Esophagus muscularis mucosa (tissue), 4 donors: Measurements from ENCODE around the gene BRD1. TPM values are rescaled to one million over a fixed set of nuclear protein-coding genes. Genes with fewer than 3 reads are reported as not detected.

Experiments
- DNase-seq: peaks from one replicate; pipeline ENCODE4 v3.0.0-alpha.2; 2017; ENCODE audit errors: extremely low spot score
- H3K27ac ChIP-seq, 4 donors: fragments of 200-600 bp; sonication (generic); replicated peaks in 1 of 4; 1 replicate in 3 of 4; 2 replicates in 1 of 4; pipeline ENCODE4 v1.5.1; 2016 to 2019; ENCODE audit warnings: mild to moderate bottlenecking in 1 of 4
- H3K27me3 ChIP-seq, 4 donors: fragments of 200-600 bp; sonication (generic); one replicate each; pipeline versions ENCODE4 v1.5.1 to v1.6.0; 2016 to 2019
- H3K36me3 ChIP-seq, 4 donors: fragments of 200-600 bp; sonication (generic); one replicate each; pipeline ENCODE4 v1.5.1; 2016 to 2019
- H3K4me1 ChIP-seq, 4 donors: fragments of 200-600 bp; sonication (generic); one replicate each; pipeline ENCODE4 v1.5.1; 2016 to 2019
- H3K4me3 ChIP-seq, 4 donors: fragments of 200-600 bp; sonication (generic); 1 replicate in 2 of 4; 2 replicates in 2 of 4; pipeline ENCODE4 v1.5.1; 2016 to 2019; ENCODE audit warnings: mild to moderate bottlenecking in 4 of 4, moderate library complexity in 1 of 4
- H3K9me3 ChIP-seq, 4 donors: fragments of 200-600 bp; sonication (generic); 1 replicate in 3 of 4; 2 replicates in 1 of 4; pipeline ENCODE4 v1.5.1; 2016 to 2019
- CTCF ChIP-seq, 3 experiments: fragments of 200-600 bp in 2 of 3; fragments of 450-650 bp in 1 of 3; sonication (generic) in 2 of 3; IDR thresholded peaks; one replicate each; pipeline ENCODE4 v1.5.1; 2017 to 2019; ENCODE audit warnings: antibody characterized with exemption in 3 of 3, mild to moderate bottlenecking in 2 of 3, moderate library complexity in 1 of 3
- EP300 ChIP-seq: sonication (generic); formaldehyde crosslinking; IDR thresholded peaks from one replicate; pipeline ENCODE4 v1.6.1; 2017; ENCODE audit warnings: antibody characterized with exemption
- POLR2A ChIP-seq: fragments of 450-650 bp; IDR thresholded peaks from one replicate; pipeline ENCODE4 v1.6.1; 2017; ENCODE audit warnings: antibody characterized with exemption, moderate library complexity, mild to moderate bottlenecking, low read depth
- POLR2AphosphoS5 ChIP-seq, 2 donors: sonication (generic); formaldehyde crosslinking; IDR thresholded peaks; one replicate each; pipeline ENCODE4 v1.6.1; 2017; ENCODE audit warnings: antibody characterized with exemption in 2 of 2
- WGBS: methylation state at CpG from one replicate; pipeline ENCODE4 v1.1.5; 2018; 5-methylcytosine and 5-hydroxymethylcytosine counted together
- intact Hi-C: fragments of 100-400 bp; cut with DNase I; formaldehyde crosslinking; loops from one replicate; pipeline ENCODE4 v1.15.1; 2023
- total RNA-seq, 4 donors: library from RNA; depleted of rRNA; stranded (reverse); fragments of >200 nt; gene quantifications; one replicate each; pipeline versions ENCODE4 v1.1.0 to v1.2.1, GENCODE V29; 2016

BRD1 gene
- total RNA-seq, 4 donors from 2014 or later, result 36.5 to 54.1 (median 51.4) TPM

DNA sequence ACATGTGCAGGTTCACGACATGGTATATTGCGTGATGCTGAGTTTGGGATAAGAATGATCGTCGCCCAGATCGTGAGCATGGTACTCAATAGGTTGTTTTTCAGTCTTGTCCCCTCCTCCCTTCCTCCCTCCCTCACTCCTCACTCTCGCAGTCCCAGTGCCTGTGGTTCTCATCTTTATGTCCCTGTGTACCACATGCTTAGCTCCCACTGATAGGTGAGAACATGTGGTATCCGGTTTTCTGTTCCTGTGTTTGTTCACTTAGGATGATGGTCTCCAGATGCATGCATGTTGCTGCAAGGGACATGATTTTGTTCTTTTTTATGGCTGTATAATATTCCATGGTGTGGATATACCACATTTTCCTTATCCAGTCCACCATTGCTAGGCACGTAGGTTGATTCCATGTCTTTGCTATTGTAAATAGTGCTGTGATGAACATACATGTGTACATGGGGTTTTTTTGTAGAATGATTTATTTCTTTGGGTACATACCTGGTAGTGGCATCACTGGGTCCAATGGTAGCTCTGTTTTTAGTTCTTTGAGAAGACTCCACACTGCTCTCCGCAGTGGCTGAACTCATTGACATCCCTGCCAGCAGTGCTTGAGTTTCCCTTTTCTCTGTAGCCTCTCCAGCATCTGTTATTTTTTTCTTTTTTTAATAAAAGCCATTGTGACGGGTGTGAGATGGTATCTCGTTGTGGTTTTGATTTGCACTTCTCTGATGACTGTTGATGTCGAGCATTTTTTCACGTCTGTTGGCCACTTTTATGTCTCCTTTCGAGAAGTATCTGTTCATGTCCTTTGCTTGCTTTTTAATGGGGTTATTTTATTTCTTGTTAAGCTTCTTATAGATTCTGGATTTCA is 42.4 kb upstream of the BRD1 start:
- DNase-seq, result no peak
- Histone ChIP-seq H3K36me3 (peaks cover 0 to 7% (median 2%) of the 10 kb centered on the region in 4 donors), H3K4me1 (no peaks in the 10 kb centered on the region), H3K9me3 (peaks cover 0 to 38% (median 29%) of the 10 kb centered on the region in 4 donors), H3K27me3 (peaks cover 0 to 3% (median 0%) of the 10 kb centered on the region in 4 donors), H3K4me3 (no peak overlapping the region), H3K27ac (no peak overlapping the region)
- 89% methylated on average over 13 of the region's 14 CpGs for WGBS
- intact Hi-C loops, result no loop called here
- TF ChIP-seq CTCF (IDR thresholded peaks at IDR 0.05) (no peak), POLR2AphosphoS5 (IDR thresholded peaks at IDR 0.05) (no peak), POLR2A (no peak), EP300 (no peak)

DNA sequence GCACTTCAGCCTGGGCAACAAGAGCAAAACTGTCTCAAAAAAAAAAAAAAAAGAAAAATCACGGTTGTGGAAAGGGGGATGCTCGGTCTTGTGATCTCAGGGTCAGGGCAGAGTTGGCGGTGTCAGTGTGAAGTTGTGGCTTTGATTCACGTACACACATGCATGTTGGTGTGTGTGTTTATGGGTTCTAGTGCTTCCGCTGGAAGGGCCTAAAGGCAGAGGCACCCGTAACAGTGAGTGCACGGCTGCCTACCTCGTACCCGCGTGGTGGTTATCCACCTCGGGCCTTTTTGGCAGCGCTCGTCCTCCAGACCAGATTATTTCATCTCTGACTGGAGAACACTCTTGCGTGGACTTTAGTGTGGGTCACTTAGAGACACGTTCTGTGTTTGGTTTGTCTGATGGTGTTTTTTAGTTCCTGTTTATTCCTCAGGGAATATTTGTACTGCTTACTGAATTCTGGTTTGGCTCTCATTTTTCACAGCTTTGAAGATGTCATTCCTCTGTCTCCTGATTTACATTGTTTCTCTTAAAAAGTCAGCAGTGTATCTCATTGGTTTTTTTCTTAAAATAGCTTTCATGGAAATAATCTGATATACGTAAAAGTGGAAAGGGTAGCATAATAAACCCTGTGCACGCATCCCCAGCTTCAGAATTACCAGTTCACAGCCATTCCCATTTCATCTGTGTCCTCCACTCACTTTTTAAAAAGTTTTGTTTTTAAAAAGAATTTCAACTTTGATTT is 41.6 kb upstream of the BRD1 start:
- WGBS, result 90% methylated on average over 17 of the region's 17 CpGs
- H3K36me3 ChIP-seq, result peaks cover 0 to 7% (median 2%) of the 10 kb centered on the region in 4 donors
- DNase-seq, result no peak
- H3K27ac ChIP-seq, result no peak overlapping the region
- TF ChIP-seq POLR2AphosphoS5 (IDR thresholded peaks at IDR 0.05), result no peak
- no peak for TF ChIP-seq CTCF (IDR thresholded peaks at IDR 0.05)
- TF ChIP-seq EP300, result no peak
- TF ChIP-seq POLR2A, result no peak
- H3K4me3 ChIP-seq, result no peak overlapping the region
- H3K4me1 ChIP-seq, result no peaks in the 10 kb centered on the region
- intact Hi-C loops, result no loop called here
- peaks cover 0 to 40% (median 31%) of the 10 kb centered on the region in 4 donors for H3K9me3 ChIP-seq
- peaks cover 0 to 3% (median 0%) of the 10 kb centered on the region in 4 donors for H3K27me3 ChIP-seq

DNA sequence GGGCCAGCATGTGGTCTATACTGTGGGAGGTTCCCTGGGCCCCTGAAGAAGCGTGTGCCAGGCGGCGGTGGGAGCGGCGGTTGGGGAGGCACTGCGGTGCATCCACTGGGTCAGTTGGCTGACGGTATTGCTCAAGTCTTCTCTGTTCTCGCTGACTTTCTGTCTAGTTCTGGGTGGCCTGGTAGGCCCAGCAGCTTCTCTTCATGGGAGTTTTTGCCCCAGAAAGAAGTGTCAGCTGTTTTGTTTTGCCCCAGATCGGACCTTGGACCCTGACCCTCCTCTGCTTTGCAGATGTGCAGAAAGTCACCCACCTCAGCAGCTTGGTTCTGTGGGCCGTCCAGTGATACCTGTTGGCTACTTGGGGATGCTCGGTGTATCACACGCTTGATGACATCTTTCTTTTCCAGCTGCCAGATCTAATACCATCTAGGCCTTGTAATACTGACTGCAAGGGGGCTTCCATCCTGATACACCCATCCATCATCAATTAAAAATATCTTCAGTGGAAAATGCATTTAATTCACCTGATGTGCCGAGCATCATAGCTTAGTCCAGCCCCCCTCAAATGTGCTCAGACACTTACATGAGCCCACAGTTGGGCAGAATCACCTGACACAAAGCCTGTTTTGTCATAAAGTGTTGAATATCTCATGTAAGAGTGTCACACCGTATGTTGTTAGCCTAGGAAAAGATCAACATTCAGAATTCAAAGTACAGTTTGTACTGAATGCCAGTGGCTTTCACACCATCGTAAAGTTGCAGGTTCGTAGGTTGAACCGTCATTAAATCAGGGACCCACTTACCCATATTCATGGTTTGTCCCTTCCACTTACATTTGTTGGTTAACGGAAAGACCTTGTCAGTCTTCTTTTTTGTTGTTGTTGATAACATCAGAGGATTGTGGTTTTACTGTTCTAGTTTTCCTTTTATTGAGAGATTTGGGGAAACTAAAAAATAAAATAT is 39.9 kb upstream of the BRD1 start:
- DNase-seq, result no peak
- intact Hi-C loops, result no loop called here
- peaks cover 0 to 40% (median 31%) of the 10 kb centered on the region in 4 donors for H3K9me3 ChIP-seq

More for the DNA sequence above, 39.9 kb upstream of the BRD1 start:
- TF ChIP-seq POLR2AphosphoS5 (IDR thresholded peaks at IDR 0.05) (no peak), CTCF (IDR thresholded peaks at IDR 0.05) (no peak)
- WGBS, result 92% methylated on average over 18 of the region's 18 CpGs
- no peak overlapping the region for H3K27ac ChIP-seq
- no peaks in the 10 kb centered on the region for H3K4me1 ChIP-seq
- peaks cover 0 to 7% (median 2%) of the 10 kb centered on the region in 4 donors for H3K36me3 ChIP-seq
- H3K4me3 ChIP-seq, result no peak overlapping the region
- H3K27me3 ChIP-seq, result peaks cover 0 to 3% (median 0%) of the 10 kb centered on the region in 4 donors
